Measurements from ENCODE around the gene PAPLN. TPM values are rescaled to one million over a fixed set of nuclear protein-coding genes. Genes with fewer than 3 reads are reported as not detected.

Gene PAPLN
- total and polyA plus RNA-seq, 2 experiments from 2014 or later, result 7.6 to 13.4 TPM

- WGBS (ENCODE audit: low lambda C conversion rate, missing lambda C conversion rate), result 38% methylated on average over 31 of the region's 64 CpGs
- DNase-seq (ENCODE audit: low spot score), result peak; percentile 76
- H3K4me2 ChIP-seq, result peak overlapping the region; percentile 90
- H3K79me2 ChIP-seq, result no peaks in the 10 kb centered on the region
- no peaks in the 10 kb centered on the region for H4K20me1 ChIP-seq (ENCODE audit: insufficient read depth, poor library complexity, severe bottlenecking)
- H3K27ac ChIP-seq, result no peak overlapping the region
- H2AFZ ChIP-seq, result peak overlapping the region; percentile 39
- no peaks in the 10 kb centered on the region for H3K9me2 ChIP-seq (replicated peaks; ENCODE audit: insufficient read depth)
- peaks cover 1% of the 10 kb centered on the region for H3K27me3 ChIP-seq
- TF ChIP-seq, protein P1, sequence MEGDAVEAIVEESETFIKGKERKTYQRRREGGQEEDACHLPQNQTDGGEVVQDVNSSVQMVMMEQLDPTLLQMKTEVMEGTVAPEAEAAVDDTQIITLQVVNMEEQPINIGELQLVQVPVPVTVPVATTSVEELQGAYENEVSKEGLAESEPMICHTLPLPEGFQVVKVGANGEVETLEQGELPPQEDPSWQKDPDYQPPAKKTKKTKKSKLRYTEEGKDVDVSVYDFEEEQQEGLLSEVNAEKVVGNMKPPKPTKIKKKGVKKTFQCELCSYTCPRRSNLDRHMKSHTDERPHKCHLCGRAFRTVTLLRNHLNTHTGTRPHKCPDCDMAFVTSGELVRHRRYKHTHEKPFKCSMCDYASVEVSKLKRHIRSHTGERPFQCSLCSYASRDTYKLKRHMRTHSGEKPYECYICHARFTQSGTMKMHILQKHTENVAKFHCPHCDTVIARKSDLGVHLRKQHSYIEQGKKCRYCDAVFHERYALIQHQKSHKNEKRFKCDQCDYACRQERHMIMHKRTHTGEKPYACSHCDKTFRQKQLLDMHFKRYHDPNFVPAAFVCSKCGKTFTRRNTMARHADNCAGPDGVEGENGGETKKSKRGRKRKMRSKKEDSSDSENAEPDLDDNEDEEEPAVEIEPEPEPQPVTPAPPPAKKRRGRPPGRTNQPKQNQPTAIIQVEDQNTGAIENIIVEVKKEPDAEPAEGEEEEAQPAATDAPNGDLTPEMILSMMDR (IDR thresholded peaks at IDR 0.05; ENCODE audit: poor library complexity), result no peak
- TF ChIP-seq EZH2phosphoT487 (IDR thresholded peaks at IDR 0.05; ENCODE audit: low read depth, severe bottlenecking, unreplicated experiment), result no peak
- TF ChIP-seq EZH2 (IDR thresholded peaks at IDR 0.05; ENCODE audit: borderline replicate concordance), result no peak
- peak overlapping the region; percentile 23 for H3K4me3 ChIP-seq
- no peaks in the 10 kb centered on the region for H3K9me3 ChIP-seq (ENCODE audit: low read depth)
- no peaks in the 10 kb centered on the region for H3K36me3 ChIP-seq (replicated peaks; ENCODE audit: insufficient read depth, low read depth)
- H3K4me1 ChIP-seq (ENCODE audit: insufficient read depth), result peaks cover 5% of the 10 kb centered on the region
These were observed 8.4 kb downstream of the PAPLN start for GRCh38 chr14:73245480-73246325.

- no peak for DNase-seq (ENCODE audit: low spot score)
- WGBS (ENCODE audit: low lambda C conversion rate, missing lambda C conversion rate), result 87% methylated on average over 14 of the region's 18 CpGs
- TF ChIP-seq, protein P1 (IDR thresholded peaks at IDR 0.05; ENCODE audit: poor library complexity), result no peak
- TF ChIP-seq EZH2phosphoT487 (IDR thresholded peaks at IDR 0.05; ENCODE audit: low read depth, severe bottlenecking, unreplicated experiment), result no peak
- TF ChIP-seq EZH2 (IDR thresholded peaks at IDR 0.05; ENCODE audit: borderline replicate concordance), result no peak
- Histone ChIP-seq H3K79me2 (no peaks in the 10 kb centered on the region), H3K9me2 (replicated peaks; ENCODE audit: insufficient read depth) (no peaks in the 10 kb centered on the region), H3K4me1 (ENCODE audit: insufficient read depth) (peaks cover 5% of the 10 kb centered on the region), H2AFZ (peak overlapping the region; percentile 39), H4K20me1 (ENCODE audit: insufficient read depth, poor library complexity, severe bottlenecking) (no peaks in the 10 kb centered on the region), H3K27me3 (no peaks in the 10 kb centered on the region), H3K36me3 (replicated peaks; ENCODE audit: insufficient read depth, low read depth) (no peaks in the 10 kb centered on the region), H3K4me3 (peak overlapping the region; percentile 23), H3K9me3 (ENCODE audit: low read depth) (no peaks in the 10 kb centered on the region), H3K4me2 (peak overlapping the region; percentile 90), H3K27ac (no peak overlapping the region)
These were observed 9.3 kb downstream of the PAPLN start for GRCh38 chr14:73246387-73247150.

GRCh38 chr14:73248108-73248868 lies 11.0 kb downstream of the PAPLN start:
- Histone ChIP-seq H3K27ac (no peak overlapping the region), H3K9me2 (replicated peaks; ENCODE audit: insufficient read depth) (no peaks in the 10 kb centered on the region), H3K4me3 (no peak overlapping the region), H3K9me3 (ENCODE audit: low read depth) (no peaks in the 10 kb centered on the region), H3K4me1 (ENCODE audit: insufficient read depth) (peaks cover 5% of the 10 kb centered on the region), H2AFZ (no peak overlapping the region), H3K27me3 (no peaks in the 10 kb centered on the region), H3K4me2 (no peak overlapping the region), H3K79me2 (no peaks in the 10 kb centered on the region), H4K20me1 (ENCODE audit: insufficient read depth, poor library complexity, severe bottlenecking) (no peaks in the 10 kb centered on the region), H3K36me3 (replicated peaks; ENCODE audit: insufficient read depth, low read depth) (no peaks in the 10 kb centered on the region)
- 77% methylated on average over 6 of the region's 9 CpGs for WGBS (ENCODE audit: low lambda C conversion rate, missing lambda C conversion rate)
- TF ChIP-seq, protein P1 (IDR thresholded peaks at IDR 0.05; ENCODE audit: poor library complexity), result no peak
- TF ChIP-seq EZH2phosphoT487 (IDR thresholded peaks at IDR 0.05; ENCODE audit: low read depth, severe bottlenecking, unreplicated experiment), result no peak
- no peak for TF ChIP-seq EZH2 (IDR thresholded peaks at IDR 0.05; ENCODE audit: borderline replicate concordance)
- no peak for DNase-seq (ENCODE audit: low spot score)

Measured in hepatocyte (in vitro differentiated cells).